ENCODE results near the gene SEPHS1. TPM values are rescaled to one million over a fixed set of nuclear protein-coding genes. Genes with fewer than 3 reads are reported as not detected.

Gene SEPHS1
- total RNA-seq, 2 experiments from 2014 or later, result 48.9 to 55.2 TPM

DNA sequence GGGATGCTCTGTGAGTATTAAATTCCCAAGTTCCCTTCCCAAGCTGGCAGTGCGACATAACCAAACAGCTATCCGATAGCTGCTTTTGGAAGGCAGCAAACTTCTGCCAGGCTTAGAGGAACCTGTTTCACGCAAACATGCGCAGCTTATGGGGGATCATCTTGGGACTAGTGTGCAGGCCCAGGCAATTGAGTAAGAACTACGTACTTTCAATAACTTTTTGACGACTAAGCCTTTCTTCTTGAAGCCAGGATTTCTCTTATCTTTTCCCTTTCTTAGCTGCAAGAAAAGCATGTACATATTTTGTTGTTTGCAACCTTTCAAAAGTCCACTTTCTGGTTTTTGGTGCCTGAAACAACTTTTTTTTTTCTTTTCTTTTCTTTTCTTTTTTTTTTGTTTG lies 28.7 kb upstream of the SEPHS1 start:
- CTCF ChIA-PET, result interaction anchor here (1.0 kb wide), 1 partner anchor 64 kb away, joined by 3 read pairs; no protein-coding TSS in a partner anchor
- Mint-ChIP-seq H3K4me1 (no peaks in the 10 kb centered on the region), H3K9me3 (ENCODE audit: low read depth) (no peaks in the 10 kb centered on the region), H3K4me3 (no peak overlapping the region), H3K27me3 (peaks cover 20% of the 10 kb centered on the region), H3K27ac (no peak overlapping the region), H3K36me3 (no peaks in the 10 kb centered on the region)
- ATAC-seq (no peak), DNase-seq (no peak)

GRCh38 chr10:13376297-13376696 lies 28.2 kb upstream of the SEPHS1 start:
- H3K4me1 Mint-ChIP-seq, result no peaks in the 10 kb centered on the region
- CTCF ChIA-PET, result interaction anchor here (0.6 to 1.0 kb wide), 2 partner anchors 64 to 402 kb away, joined by 3 to 5 read pairs; no protein-coding TSS in a partner anchor
- no peak for DNase-seq
- H3K4me3 Mint-ChIP-seq, result no peak overlapping the region
- H3K27me3 Mint-ChIP-seq, result peaks cover 17% of the 10 kb centered on the region
- no peak for ATAC-seq
- no peak overlapping the region for H3K27ac Mint-ChIP-seq
- H3K9me3 Mint-ChIP-seq (ENCODE audit: low read depth), result no peaks in the 10 kb centered on the region
- no peaks in the 10 kb centered on the region for H3K36me3 Mint-ChIP-seq

DNA sequence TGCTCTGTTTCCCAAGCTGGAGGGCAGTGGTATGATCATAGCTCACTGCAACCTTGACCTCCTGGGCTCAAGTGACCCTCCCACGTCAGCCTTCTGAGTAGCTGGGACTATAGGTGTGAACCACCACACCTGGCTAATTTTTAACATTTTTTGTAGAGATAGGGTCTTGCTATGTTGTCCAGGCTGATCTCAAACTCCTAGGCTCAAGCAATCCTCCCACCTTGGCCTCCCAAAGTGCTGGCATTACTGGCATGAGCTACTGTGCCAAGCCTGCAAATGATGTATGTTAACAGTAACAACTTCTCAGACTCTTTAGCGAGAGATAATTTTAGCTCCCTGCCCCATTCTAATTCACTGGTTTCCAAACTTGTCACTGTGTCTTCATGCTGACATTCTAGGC lies 27.7 kb upstream of the SEPHS1 start:
- Mint-ChIP-seq H3K9me3 (ENCODE audit: low read depth) (no peaks in the 10 kb centered on the region), H3K4me3 (no peak overlapping the region), H3K27ac (no peak overlapping the region), H3K36me3 (no peaks in the 10 kb centered on the region), H3K4me1 (no peaks in the 10 kb centered on the region), H3K27me3 (peaks cover 15% of the 10 kb centered on the region)
- DNase-seq, result no peak
- no peak for ATAC-seq
- CTCF ChIA-PET, result interaction anchor here (0.6 to 1.0 kb wide), 2 partner anchors 65 to 402 kb away, joined by 3 to 5 read pairs; no protein-coding TSS in a partner anchor

DNA sequence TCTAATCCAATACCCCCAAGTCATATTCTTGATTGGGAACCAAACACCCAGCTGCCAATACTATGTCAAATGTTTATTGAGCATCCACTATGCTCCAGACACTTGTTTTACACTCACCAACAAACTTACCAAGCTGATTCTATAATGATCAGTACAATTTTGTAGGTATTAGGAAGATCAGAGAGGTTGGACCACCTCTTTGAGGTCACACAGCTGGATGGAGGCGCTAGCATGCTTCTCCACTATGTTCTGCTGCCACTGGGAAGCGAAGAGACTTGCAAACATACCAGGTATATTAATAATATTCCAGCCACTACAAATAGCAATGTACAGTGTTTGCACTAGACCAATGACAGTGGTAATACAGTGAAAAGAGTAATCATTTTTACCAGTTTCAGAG lies 25.6 kb upstream of the SEPHS1 start:
- H3K4me1 Mint-ChIP-seq, result no peaks in the 10 kb centered on the region
- ATAC-seq (no peak), DNase-seq (no peak)
- no peaks in the 10 kb centered on the region for H3K9me3 Mint-ChIP-seq (ENCODE audit: low read depth)
- peaks cover 9% of the 10 kb centered on the region for H3K27me3 Mint-ChIP-seq
- CTCF ChIA-PET, result interaction anchor here (2.1 to 3.1 kb wide), 2 partner anchors 9 to 67 kb away, joined by 8 to 37 read pairs; no protein-coding TSS in a partner anchor
- H3K36me3 Mint-ChIP-seq, result no peaks in the 10 kb centered on the region
- H3K4me3 Mint-ChIP-seq, result no peak overlapping the region
- no peak overlapping the region for H3K27ac Mint-ChIP-seq

DNA sequence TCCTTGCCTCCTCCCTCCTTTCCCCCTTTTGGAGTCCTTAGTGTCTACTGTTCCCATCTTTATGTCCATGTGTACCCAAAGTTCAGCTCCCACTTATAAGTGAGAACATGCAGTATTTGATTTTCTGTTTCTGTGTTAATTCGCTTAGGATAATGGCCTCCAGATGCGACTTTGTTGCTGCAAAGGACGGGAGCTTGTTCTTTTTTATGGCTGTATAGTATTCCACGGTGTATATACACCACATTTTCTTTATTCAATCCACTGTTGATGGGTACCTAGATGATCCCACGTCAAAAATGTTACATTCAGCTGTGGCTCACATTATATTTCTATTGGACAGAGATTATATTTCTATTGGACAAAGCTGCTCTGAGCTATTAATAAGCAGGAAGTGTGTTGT lies 24.4 kb upstream of the SEPHS1 start:
- Mint-ChIP-seq H3K9me3 (ENCODE audit: low read depth) (no peaks in the 10 kb centered on the region), H3K27ac (no peak overlapping the region), H3K36me3 (no peaks in the 10 kb centered on the region), H3K4me3 (no peak overlapping the region), H3K4me1 (no peaks in the 10 kb centered on the region), H3K27me3 (peaks cover 7% of the 10 kb centered on the region)
- DNase-seq (no peak), ATAC-seq (no peak)
- CTCF ChIA-PET, result interaction anchor here (0.6 to 3.1 kb wide), 10 partner anchors 10 to 412 kb away, joined by 3 to 37 read pairs (median 4); partner anchors contain the start of gene PHYH

DNA sequence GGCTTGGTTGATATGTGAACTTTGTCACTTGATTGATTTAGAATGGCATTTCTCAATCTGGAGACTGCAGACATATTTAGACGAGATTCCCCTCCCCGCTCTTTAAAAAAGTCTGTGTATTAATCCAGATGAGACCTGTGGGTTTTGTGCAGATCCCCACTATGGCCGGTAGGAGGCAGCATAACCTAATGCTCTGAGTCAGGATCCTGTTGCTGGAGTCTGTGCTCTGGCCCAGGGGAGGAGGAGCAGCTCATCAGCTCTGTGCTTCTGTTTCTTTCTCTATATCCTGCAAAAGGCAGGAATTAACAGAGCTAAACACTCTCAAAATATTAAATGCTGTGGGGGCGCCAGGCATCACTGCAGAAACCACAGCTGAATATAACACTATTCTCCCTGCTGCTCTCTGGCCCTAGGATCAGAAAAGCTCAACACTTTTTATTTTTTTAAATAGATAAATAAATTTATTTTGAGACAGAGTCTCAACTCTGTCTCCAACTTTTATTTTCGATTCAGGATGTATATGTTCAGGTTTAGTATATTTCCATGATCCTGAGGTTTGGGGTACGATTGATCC lies 23.9 kb upstream of the SEPHS1 start:
- CTCF ChIA-PET, result interaction anchor here (0.7 to 3.1 kb wide), 10 partner anchors 11 to 412 kb away, joined by 3 to 37 read pairs (median 4); partner anchors contain the start of gene PHYH
- H3K27ac Mint-ChIP-seq, result no peak overlapping the region
- H3K4me1 Mint-ChIP-seq, result no peaks in the 10 kb centered on the region
- no peak overlapping the region for H3K4me3 Mint-ChIP-seq
- peak; percentile 73 for DNase-seq
- peaks cover 7% of the 10 kb centered on the region for H3K27me3 Mint-ChIP-seq
- peak; percentile 93 for ATAC-seq
- H3K9me3 Mint-ChIP-seq (ENCODE audit: low read depth), result no peaks in the 10 kb centered on the region
- H3K36me3 Mint-ChIP-seq, result no peaks in the 10 kb centered on the region

GRCh38 chr10:13366891-13367290 lies 18.8 kb upstream of the SEPHS1 start:
- no peaks in the 10 kb centered on the region for H3K4me1 Mint-ChIP-seq
- CTCF ChIA-PET, result interaction anchor here (0.5 kb wide), 1 partner anchor 58 kb away, joined by 3 read pairs; no protein-coding TSS in a partner anchor
- H3K36me3 Mint-ChIP-seq, result no peaks in the 10 kb centered on the region
- DNase-seq (no peak), ATAC-seq (no peak)
- no peaks in the 10 kb centered on the region for H3K27me3 Mint-ChIP-seq
- no peaks in the 10 kb centered on the region for H3K9me3 Mint-ChIP-seq (ENCODE audit: low read depth)
- no peak overlapping the region for H3K4me3 Mint-ChIP-seq
- H3K27ac Mint-ChIP-seq, result no peak overlapping the region

DNA sequence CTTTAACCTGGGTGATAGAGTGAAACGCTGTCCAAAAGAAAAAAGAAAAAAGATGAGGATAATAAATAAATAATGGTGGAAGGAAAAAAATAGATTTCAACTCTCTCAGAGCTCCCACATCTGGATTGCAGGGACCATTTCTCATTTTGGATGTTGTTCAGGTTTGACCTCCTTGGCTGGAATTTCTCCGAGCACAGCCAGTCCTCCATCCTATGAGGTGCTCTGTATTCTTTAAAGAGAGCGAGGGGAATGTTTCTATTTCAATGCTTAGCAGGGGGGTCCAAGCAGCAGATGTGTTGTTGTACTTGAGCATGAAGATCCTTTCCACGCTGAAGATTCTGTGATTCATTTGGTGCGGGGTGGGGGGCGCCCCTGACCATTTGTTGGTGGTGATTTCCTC lies 17.7 kb upstream of the SEPHS1 start:
- DNase-seq (no peak), ATAC-seq (no peak)
- Mint-ChIP-seq H3K4me1 (no peaks in the 10 kb centered on the region), H3K27ac (no peak overlapping the region), H3K9me3 (ENCODE audit: low read depth) (no peaks in the 10 kb centered on the region), H3K4me3 (no peak overlapping the region), H3K36me3 (no peaks in the 10 kb centered on the region), H3K27me3 (no peaks in the 10 kb centered on the region)
- CTCF ChIA-PET, result interaction anchor here (1.0 kb wide), 1 partner anchor 75 kb away, joined by 3 read pairs; no protein-coding TSS in a partner anchor

DNA sequence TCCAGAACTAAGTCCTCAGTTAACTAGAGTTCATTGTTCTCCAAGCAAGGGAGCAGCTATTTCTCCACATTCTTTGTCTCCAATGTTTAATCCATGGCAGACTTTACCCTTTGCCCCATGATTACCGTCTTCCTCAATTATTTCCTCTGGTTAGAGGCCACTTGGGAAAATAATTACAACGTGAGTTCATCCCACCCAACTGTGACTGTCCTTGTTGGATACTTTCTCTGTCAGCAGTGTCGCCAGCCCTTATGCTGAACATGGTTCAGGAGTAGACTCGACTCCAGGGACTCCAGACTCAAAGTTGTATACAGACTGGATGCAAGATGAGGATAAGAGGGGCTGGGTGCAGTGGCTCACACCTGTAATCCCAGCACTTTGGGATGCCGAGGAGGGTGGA lies 17.1 kb upstream of the SEPHS1 start:
- no peak overlapping the region for H3K4me3 Mint-ChIP-seq
- no peaks in the 10 kb centered on the region for H3K4me1 Mint-ChIP-seq
- no peaks in the 10 kb centered on the region for H3K27me3 Mint-ChIP-seq
- no peaks in the 10 kb centered on the region for H3K36me3 Mint-ChIP-seq
- CTCF ChIA-PET, result interaction anchor here (1.0 kb wide), 1 partner anchor 76 kb away, joined by 3 read pairs; no protein-coding TSS in a partner anchor
- H3K27ac Mint-ChIP-seq, result no peak overlapping the region
- H3K9me3 Mint-ChIP-seq (ENCODE audit: low read depth), result no peaks in the 10 kb centered on the region
- ATAC-seq (no peak), DNase-seq (no peak)

DNA sequence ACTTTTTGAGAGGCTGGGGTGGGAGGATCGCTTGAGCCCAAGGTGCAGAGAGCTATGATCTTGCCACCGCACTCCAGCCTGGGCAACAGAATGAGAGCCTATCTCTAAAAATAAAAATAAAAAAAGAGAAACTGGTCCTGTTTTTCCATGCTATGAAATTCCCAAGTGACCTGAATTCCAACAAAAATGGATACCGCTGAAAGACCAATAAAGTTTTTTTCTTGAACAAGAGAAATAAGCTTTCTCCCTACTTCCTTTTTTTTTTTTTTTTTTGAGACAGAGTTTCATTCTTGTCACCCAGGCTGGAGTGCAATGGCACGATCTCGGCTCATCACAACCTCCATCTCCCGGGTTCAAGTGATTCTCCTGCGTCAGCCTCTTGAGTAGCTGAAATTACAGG lies 12.5 kb upstream of the SEPHS1 start:
- no peaks in the 10 kb centered on the region for H3K9me3 Mint-ChIP-seq (ENCODE audit: low read depth)
- ATAC-seq (no peak), DNase-seq (no peak)
- peaks cover 5% of the 10 kb centered on the region for H3K27me3 Mint-ChIP-seq
- H3K4me1 Mint-ChIP-seq, result no peaks in the 10 kb centered on the region
- CTCF ChIA-PET, result no interaction called here
- no peaks in the 10 kb centered on the region for H3K36me3 Mint-ChIP-seq
- no peak overlapping the region for H3K4me3 Mint-ChIP-seq
- H3K27ac Mint-ChIP-seq, result no peak overlapping the region

GRCh38 chr10:13356392-13356791 lies 8.3 kb upstream of the SEPHS1 start:
- peaks cover 9% of the 10 kb centered on the region for H3K27me3 Mint-ChIP-seq
- peaks cover 15% of the 10 kb centered on the region for H3K4me1 Mint-ChIP-seq
- DNase-seq (no peak), ATAC-seq (no peak)
- H3K9me3 Mint-ChIP-seq (ENCODE audit: low read depth), result no peaks in the 10 kb centered on the region
- no peak overlapping the region for H3K4me3 Mint-ChIP-seq
- H3K36me3 Mint-ChIP-seq, result no peaks in the 10 kb centered on the region
- CTCF ChIA-PET, result no interaction called here
- H3K27ac Mint-ChIP-seq, result no peak overlapping the region

- ATAC-seq, result no peak
- H3K27ac Mint-ChIP-seq, result no peak overlapping the region
- peaks cover 31% of the 10 kb centered on the region for H3K4me1 Mint-ChIP-seq
- DNase-seq, result no peak
- H3K27me3 Mint-ChIP-seq, result peaks cover 9% of the 10 kb centered on the region
- H3K36me3 Mint-ChIP-seq, result no peaks in the 10 kb centered on the region
- no peaks in the 10 kb centered on the region for H3K9me3 Mint-ChIP-seq (ENCODE audit: low read depth)
- no peak overlapping the region for H3K4me3 Mint-ChIP-seq
- CTCF ChIA-PET, result interaction anchor here (0.7 to 2.2 kb wide), 2 partner anchors 18 to 86 kb away, joined by 3 to 7 read pairs; no protein-coding TSS in a partner anchor
Measured at GRCh38 chr10:13354783-13355182, 6.7 kb upstream of the SEPHS1 start.

GRCh38 chr10:13352519-13352918 lies 4.4 kb upstream of the SEPHS1 start:
- Mint-ChIP-seq H3K27me3 (peaks cover 9% of the 10 kb centered on the region), H3K9me3 (ENCODE audit: low read depth) (no peaks in the 10 kb centered on the region), H3K4me1 (peaks cover 38% of the 10 kb centered on the region), H3K27ac (no peak overlapping the region), H3K36me3 (no peaks in the 10 kb centered on the region), H3K4me3 (no peak overlapping the region)
- DNase-seq, result no peak
- CTCF ChIA-PET, result interaction anchor here (3.1 to 5.4 kb wide), 2 partner anchors 49 to 191 kb away, joined by 20 to 39 read pairs; partner anchors contain the start of gene MCM10
- no peak for ATAC-seq

DNA sequence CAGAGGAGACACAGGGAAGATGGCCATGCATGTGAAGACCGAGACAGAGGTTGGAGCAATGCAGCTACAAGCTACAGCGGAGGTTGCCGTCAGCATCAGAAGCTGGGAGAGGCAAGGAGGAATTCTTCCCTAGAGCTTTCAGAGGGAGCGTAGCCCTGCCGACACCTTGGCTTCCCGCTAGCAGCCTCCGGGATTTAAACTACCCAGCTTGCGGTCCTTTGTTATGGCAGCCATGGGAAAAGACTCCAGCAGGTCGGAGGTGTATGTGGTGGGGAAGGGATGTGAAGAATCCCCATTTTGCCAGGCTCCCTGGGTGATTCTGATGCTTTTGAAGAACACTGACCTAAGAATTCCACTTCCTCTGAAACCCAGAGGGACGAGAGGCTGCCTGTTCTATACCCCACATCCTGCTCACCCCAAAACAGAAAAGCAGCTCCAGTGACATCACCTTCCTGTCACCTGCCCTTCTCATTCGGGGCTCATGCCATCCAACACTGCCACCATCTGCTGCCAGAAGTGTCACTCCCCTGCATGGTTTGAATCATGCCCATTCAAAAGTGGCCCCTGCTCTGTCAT lies 3.3 kb upstream of the SEPHS1 start:
- ATAC-seq, result peak; percentile 11
- peak; percentile 78 for DNase-seq
- Mint-ChIP-seq H3K27ac (peak overlapping the region; percentile 32), H3K4me1 (peaks cover 42% of the 10 kb centered on the region), H3K36me3 (no peaks in the 10 kb centered on the region), H3K4me3 (no peak overlapping the region), H3K27me3 (peaks cover 6% of the 10 kb centered on the region), H3K9me3 (ENCODE audit: low read depth) (no peaks in the 10 kb centered on the region)
- CTCF ChIA-PET, result interaction anchor here (0.6 to 5.4 kb wide), 6 partner anchors 10 to 326 kb away, joined by 3 to 39 read pairs (median 6); partner anchors contain the start of gene MCM10
